Measurements from ENCODE around the gene BICRAL. TPM values are rescaled to one million over a fixed set of nuclear protein-coding genes. Genes with fewer than 3 reads are reported as not detected.

The BICRAL gene
- total and polyA plus RNA-seq, 2 of the 4 experiments (the other 2 are of a cell fraction): 4.0 to 6.1 TPM

DNA sequence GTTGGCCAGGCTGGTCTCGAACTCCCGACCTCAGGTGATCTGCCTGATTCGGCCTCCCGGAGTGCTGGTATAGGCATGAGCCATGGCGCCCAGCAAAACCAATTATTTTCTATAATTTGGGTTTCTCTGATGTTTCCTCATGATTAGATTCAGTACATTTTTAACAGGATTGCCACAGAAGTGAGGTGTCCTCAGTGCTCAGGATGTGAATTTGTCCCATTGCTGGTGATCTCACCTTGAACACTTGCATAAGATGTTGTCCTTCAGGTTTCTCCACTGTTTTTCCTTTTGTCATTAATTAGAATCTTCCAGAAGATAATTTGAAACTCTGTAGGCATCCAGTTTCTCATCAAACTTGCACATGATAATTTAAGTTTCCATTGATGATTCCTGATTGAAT is 52.2 kb downstream of the BICRAL start:
- no peaks in the 10 kb centered on the region for H3K9me3 ChIP-seq (ENCODE audit: control insufficient read depth, insufficient read depth, low read length)
- H3K79me1 ChIP-seq (ENCODE audit: low read depth in 1 of 2, low read length in 2 of 2): peaks cover 0 to 14% of the 10 kb centered on the region in 2 experiments; a peak in 1 of 4 replicates
- H4K5ac ChIP-seq (ENCODE audit: low read depth, low read length): no peak overlapping the region
- no peak overlapping the region for H3K9ac ChIP-seq (ENCODE audit: low read depth, low read length)
- no peak overlapping the region for H3K23ac ChIP-seq (ENCODE audit: low read depth, low read length)
- in situ Hi-C loops (cut with MboI; ENCODE audit: low sequenced_read_pairs) (no loop called here), dilution Hi-C loops (cut with HindIII; ENCODE audit: low sequenced_read_pairs, unreplicated experiment) (no loop called here), intact Hi-C loops (cut with micrococcal nuclease) (no loop called here)
- ChIA-PET POLR2A (ENCODE audit: unreplicated experiment) (no interaction called here), CTCF (no interaction called here)
- no peak overlapping the region for H4K8ac ChIP-seq (ENCODE audit: low read depth in 2 of 2, low read length in 2 of 2)
- no peak overlapping the region for H2AFZ ChIP-seq (replicated peaks; ENCODE audit: low read length, poor library complexity)
- 94% methylated on average over 3 of the region's 5 CpGs; no CpG with 5 or more reads in 1 of the 2 experiments for WGBS, 2 experiments (ENCODE audit: extremely low coverage in 2 of 2, insufficient read length in 1 of 2)
- no peak overlapping the region for H3K56ac ChIP-seq (ENCODE audit: extremely low read depth, insufficient read depth, low read length)
- BruUV-seq (replicated peaks): no TSS peak
- no peak overlapping the region for H2BK20ac ChIP-seq (ENCODE audit: low read depth, low read length)
- no peak overlapping the region for H3K18ac ChIP-seq (ENCODE audit: low read depth, low read length)
- no peak overlapping the region for H2BK15ac ChIP-seq (ENCODE audit: low read depth, low read length)
- no peaks in the 10 kb centered on the region; the same call in 1 of the 2 replicates for H4K20me1 ChIP-seq (ENCODE audit: insufficient read depth, low read length)
- DNase-seq (no peak), ATAC-seq (ENCODE audit: low read depth) (no peak)
- H3K27me3 ChIP-seq (ENCODE audit: control insufficient read depth, insufficient read depth, low read length): no peaks in the 10 kb centered on the region
- H3K4me3 ChIP-seq (ENCODE audit: insufficient read depth, low read depth, low read length): no peak overlapping the region
- no peak overlapping the region for H2AK5ac ChIP-seq (ENCODE audit: low read depth, low read length)
- H2BK120ac ChIP-seq (ENCODE audit: low read depth, low read length): no peak overlapping the region
- H3K14ac ChIP-seq (replicated peaks; ENCODE audit: low read depth, low read length): no peak overlapping the region
- H3K9me1 ChIP-seq (ENCODE audit: insufficient read depth, low read length): peaks cover 3% of the 10 kb centered on the region; the same call in 1 of the 2 replicates
- no peak overlapping the region for H4K91ac ChIP-seq (ENCODE audit: insufficient read depth, low read depth, low read length)
- TF ChIP-seq SMC3 (IDR thresholded peaks at IDR 0.05; ENCODE audit: low read depth, low read length) (no peak), RAD21 (IDR thresholded peaks at IDR 0.05; ENCODE audit: low read length) (no peak), MAZ (IDR thresholded peaks at IDR 0.05; ENCODE audit: borderline replicate concordance, low read depth, low read length) (no peak)
- no peak overlapping the region for H3K27ac ChIP-seq (ENCODE audit: insufficient read depth, low read length)
- H2BK5ac ChIP-seq (ENCODE audit: low read depth, low read length, poor library complexity, severe bottlenecking): no peak overlapping the region
- H3K4ac ChIP-seq (ENCODE audit: low read depth, low read length): no peak overlapping the region
- H3K4me2 ChIP-seq (ENCODE audit: low read depth, low read length): no peak overlapping the region
- H3K4me1 ChIP-seq (ENCODE audit: control insufficient read depth, insufficient read depth, low read length): no peaks in the 10 kb centered on the region
- no peak overlapping the region for H2AK9ac ChIP-seq (replicated peaks; ENCODE audit: low read depth, low read length, poor library complexity)
- peaks cover 14% of the 10 kb centered on the region for H3K36me3 ChIP-seq (ENCODE audit: control insufficient read depth, insufficient read depth, low read length)
